ENCODE measurements around the gene CARD8.
"Not testable (repeated sequence)": the region's sequence is repeated elsewhere in the genome, so short reads cannot be mapped to it uniquely, and the experiment has no call there.

GRCh38 chr19:48220784-48221183 lies 34.9 kb downstream of the CARD8 start:
- TF ChIP-seq CTCF, POLR2A (IDR thresholded peaks at IDR 0.05): not testable (repeated sequence)
